ENCODE results near the gene CSNK1G2. TPM values are rescaled to one million over a fixed set of nuclear protein-coding genes. Genes with fewer than 3 reads are reported as not detected.

Gene CSNK1G2
- total RNA-seq: 10 to 100 TPM; 51.9 to 57.5 TPM

DNA sequence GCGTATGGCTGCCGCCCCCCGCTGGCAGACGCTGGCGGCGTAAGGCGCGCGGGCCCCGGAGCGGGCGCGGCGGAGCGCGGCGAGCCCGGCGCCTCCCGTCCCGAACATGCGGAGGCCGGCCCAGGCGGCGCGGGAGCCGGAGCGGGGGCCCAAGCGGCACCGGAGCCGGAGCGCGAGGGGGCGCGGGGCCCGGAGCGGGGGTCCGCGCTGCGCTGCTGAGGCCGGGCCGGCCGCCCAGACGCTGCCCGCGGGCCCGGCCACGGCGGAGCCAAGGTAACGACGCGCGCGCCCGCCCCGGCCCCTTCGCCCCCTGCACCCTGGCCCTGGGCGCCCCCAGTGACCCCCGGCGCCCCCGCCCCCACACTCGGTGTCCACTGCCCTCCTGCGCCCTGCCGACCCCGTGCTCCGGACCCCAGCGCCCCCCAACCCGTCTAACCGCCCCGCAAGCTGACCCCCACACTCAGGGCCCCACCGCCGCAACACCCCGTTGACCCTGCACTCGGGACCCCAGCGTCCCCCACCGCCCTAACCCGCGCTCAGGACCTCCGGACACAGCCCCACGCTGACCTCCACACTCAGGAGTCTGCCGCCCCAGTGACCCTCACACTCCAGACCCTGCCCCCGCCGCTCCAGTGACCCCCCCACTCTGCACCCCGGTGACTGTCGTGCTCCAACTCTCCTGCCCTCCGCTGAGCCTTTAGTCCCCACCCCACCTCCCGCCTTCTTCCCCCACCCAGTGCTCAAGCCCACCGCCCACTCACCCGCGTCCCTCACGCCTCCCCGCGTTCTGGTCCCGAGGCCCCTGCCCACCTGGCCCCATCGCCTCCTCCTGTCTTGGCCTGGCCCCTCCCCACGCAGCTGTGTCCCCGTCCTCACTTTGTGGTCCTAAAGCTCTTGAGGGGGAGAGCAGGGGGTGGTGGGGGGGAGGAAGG lies at the start of gene CSNK1G2:
Gene CSNK1G2 (plus strand): TSS at position 27 of the 932 bp plus-strand sequence. CDS start 28,601 bp downstream, outside the sequence.
- Mint-ChIP-seq H3K36me3 (ENCODE audit: low read depth) (peaks cover 5% of the 10 kb centered on the region), H3K4me3 (peak within 1 kb of the TSS; percentile 94), H3K27me3 (no peaks in the 10 kb centered on the region), H3K27ac (peak within 1 kb of the TSS; percentile 94), H3K9me3 (no peaks in the 10 kb centered on the region), H3K4me1 (ENCODE audit: low read depth) (peaks cover 32% of the 10 kb centered on the region)
- CTCF ChIA-PET: interaction anchor here (2.4 kb wide), 1 partner anchor 12 kb away, joined by 6 read pairs; no protein-coding TSS in a partner anchor
- DNase-seq (peak; percentile 14), ATAC-seq (peak; percentile 1)
- intact Hi-C loops (cut with micrococcal nuclease): no loop called here
- POLR2A ChIA-PET: interaction anchor here (0.7 to 2.0 kb wide), 5 partner anchors 44 to 269 kb away, joined by 3 to 7 read pairs (median 3); no protein-coding TSS in a partner anchor
- TF ChIP-seq, protein P1, sequence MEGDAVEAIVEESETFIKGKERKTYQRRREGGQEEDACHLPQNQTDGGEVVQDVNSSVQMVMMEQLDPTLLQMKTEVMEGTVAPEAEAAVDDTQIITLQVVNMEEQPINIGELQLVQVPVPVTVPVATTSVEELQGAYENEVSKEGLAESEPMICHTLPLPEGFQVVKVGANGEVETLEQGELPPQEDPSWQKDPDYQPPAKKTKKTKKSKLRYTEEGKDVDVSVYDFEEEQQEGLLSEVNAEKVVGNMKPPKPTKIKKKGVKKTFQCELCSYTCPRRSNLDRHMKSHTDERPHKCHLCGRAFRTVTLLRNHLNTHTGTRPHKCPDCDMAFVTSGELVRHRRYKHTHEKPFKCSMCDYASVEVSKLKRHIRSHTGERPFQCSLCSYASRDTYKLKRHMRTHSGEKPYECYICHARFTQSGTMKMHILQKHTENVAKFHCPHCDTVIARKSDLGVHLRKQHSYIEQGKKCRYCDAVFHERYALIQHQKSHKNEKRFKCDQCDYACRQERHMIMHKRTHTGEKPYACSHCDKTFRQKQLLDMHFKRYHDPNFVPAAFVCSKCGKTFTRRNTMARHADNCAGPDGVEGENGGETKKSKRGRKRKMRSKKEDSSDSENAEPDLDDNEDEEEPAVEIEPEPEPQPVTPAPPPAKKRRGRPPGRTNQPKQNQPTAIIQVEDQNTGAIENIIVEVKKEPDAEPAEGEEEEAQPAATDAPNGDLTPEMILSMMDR (IDR thresholded peaks at IDR 0.05): no peak

DNA sequence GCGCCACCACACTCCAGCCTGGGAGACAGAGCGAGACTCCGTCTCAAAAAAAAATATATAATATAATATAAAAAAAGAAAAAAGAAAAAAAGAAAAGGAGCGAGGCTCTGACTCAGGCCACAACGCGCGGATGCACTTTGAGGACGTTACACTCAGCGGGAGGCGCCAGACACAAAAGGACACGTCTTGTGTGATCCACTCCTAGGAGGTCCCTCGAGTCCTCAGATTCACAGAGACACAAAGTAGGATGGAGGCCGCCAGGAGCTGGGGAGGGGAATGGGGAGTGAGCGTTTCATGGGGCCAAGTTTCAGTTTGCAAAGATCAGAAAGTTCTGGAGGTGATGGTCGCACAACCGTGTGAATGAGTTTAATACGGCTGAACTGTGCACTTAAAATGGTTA lies 47.2 kb upstream of the CSNK1G2 start:
- no peak overlapping the region for H3K4me3 Mint-ChIP-seq

DNA sequence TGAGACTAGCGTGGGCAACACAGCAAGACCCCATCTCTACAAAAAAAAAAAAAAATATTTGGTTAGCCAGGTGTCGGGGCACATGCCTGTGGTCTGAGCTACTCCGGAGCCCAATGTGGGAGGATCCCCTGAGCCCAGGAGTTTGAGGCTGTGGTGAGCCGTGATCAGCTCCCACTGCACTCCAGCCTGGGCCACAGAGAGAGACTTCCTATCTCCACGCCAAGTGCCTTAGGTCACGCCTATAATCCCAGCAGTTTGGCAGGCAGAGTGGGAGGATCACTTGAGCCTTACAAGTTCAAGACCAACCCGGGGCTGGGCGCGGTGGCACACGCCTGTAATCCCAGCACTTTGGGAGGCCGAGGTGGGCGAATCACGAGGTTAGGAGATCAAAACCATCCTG lies 44.5 kb upstream of the CSNK1G2 start:
- no peak for ATAC-seq

More for the DNA sequence above, 47.2 kb upstream of the CSNK1G2 start:
- Mint-ChIP-seq H3K36me3 (ENCODE audit: low read depth) (no peaks in the 10 kb centered on the region), H3K27ac (peak overlapping the region; percentile 25), H3K27me3 (no peaks in the 10 kb centered on the region), H3K4me1 (ENCODE audit: low read depth) (peaks cover 24% of the 10 kb centered on the region), H3K9me3 (no peaks in the 10 kb centered on the region)
- ATAC-seq (no peak), DNase-seq (no peak)
- ChIA-PET POLR2A (interaction anchor here (1.4 to 1.7 kb wide), 2 partner anchors 10 to 17 kb away, joined by 3 to 4 read pairs; no protein-coding TSS in a partner anchor), CTCF (interaction anchor here (0.7 kb wide), 1 partner anchor 12 kb away, joined by 4 read pairs; no protein-coding TSS in a partner anchor)
- TF ChIP-seq, protein P1 (IDR thresholded peaks at IDR 0.05): no peak
- intact Hi-C loops (cut with micrococcal nuclease): no loop called here

DNA sequence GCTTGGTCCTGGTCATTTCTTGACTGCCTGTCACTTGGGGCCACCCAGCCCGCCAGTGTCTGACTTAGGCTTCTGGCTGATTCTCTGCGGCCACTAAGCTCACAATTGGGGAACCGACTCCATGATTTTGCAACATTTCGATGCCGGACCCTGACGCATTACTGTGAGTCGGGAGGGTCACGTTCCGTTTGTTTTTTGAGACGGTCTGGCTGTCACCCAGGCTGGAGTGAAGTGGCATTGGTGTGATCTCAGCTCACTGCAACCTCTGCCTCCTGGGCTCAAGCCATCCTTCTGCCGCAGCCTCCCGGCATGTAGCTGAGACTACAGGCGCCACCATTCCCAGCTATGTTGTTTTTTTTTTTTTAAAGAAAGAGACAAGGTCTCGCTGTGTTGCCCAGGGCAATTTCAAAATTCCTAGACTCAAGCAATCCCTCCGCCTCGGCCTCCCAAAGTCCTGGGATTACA lies 39.0 kb upstream of the CSNK1G2 start:
- DNase-seq (no peak), ATAC-seq (no peak)
- H3K9me3 Mint-ChIP-seq: no peaks in the 10 kb centered on the region
- CTCF ChIA-PET: interaction anchor here (1.4 to 1.6 kb wide), 2 partner anchors 26 to 37 kb away, joined by 3 to 6 read pairs; no protein-coding TSS in a partner anchor
- POLR2A ChIA-PET: no interaction called here
- peaks cover 5% of the 10 kb centered on the region for H3K36me3 Mint-ChIP-seq (ENCODE audit: low read depth)
- peaks cover 32% of the 10 kb centered on the region for H3K4me1 Mint-ChIP-seq (ENCODE audit: low read depth)
- no peak overlapping the region for H3K4me3 Mint-ChIP-seq
- no peaks in the 10 kb centered on the region for H3K27me3 Mint-ChIP-seq
- no peak overlapping the region for H3K27ac Mint-ChIP-seq
- TF ChIP-seq, protein P1 (IDR thresholded peaks at IDR 0.05): no peak
- intact Hi-C loops (cut with micrococcal nuclease): no loop called here

More for the DNA sequence above, 44.5 kb upstream of the CSNK1G2 start:
- CTCF ChIA-PET: interaction anchor here (0.9 to 2.3 kb wide), 2 partner anchors 20 to 30 kb away, joined by 3 to 5 read pairs; no protein-coding TSS in a partner anchor
- Mint-ChIP-seq H3K4me1 (ENCODE audit: low read depth) (peaks cover 24% of the 10 kb centered on the region), H3K4me3 (peak overlapping the region; percentile 80), H3K27ac (peak overlapping the region; percentile 98), H3K9me3 (no peaks in the 10 kb centered on the region), H3K36me3 (ENCODE audit: low read depth) (no peaks in the 10 kb centered on the region), H3K27me3 (no peaks in the 10 kb centered on the region)
- TF ChIP-seq, protein P1 (IDR thresholded peaks at IDR 0.05): no peak
- POLR2A ChIA-PET: interaction anchor here (0.6 to 3.0 kb wide), 13 partner anchors 9 to 607 kb away, joined by 3 to 14 read pairs (median 4); partner anchors contain the start of genes ABHD17A and AP3D1
- DNase-seq: no peak
- intact Hi-C loops (cut with micrococcal nuclease): no loop called here
